ENCODE results near the gene SRRM4.
A peak's percentile ranks its signal among the peaks of the same experiment; 100 is the strongest.

Gene SRRM4

GRCh38 chr12:119171691-119172425 lies 190.5 kb downstream of the SRRM4 start:
- Histone ChIP-seq H3K9ac (ENCODE audit: low read length in 5 of 5) (no peak overlapping the region), H3K36me3 (ENCODE audit: control insufficient read depth in 5 of 5, insufficient read depth in 5 of 5, low read length in 5 of 5) (no peaks in the 10 kb centered on the region), H3K4me1 (ENCODE audit: control insufficient read depth in 5 of 5, insufficient read depth in 5 of 5, low read length in 5 of 5) (peaks cover 0 to 11% (median 9%) of the 10 kb centered on the region in 5 donors), H3K4me3 (ENCODE audit: low read depth in 1 of 5, low read length in 5 of 5) (no peak overlapping the region), H3K9me3 (ENCODE audit: control insufficient read depth in 5 of 5, low read length in 5 of 5) (peaks cover 0 to 2% (median 0%) of the 10 kb centered on the region in 5 donors), H3K27ac (ENCODE audit: low read depth, low read length) (no peak overlapping the region), H3K27me3 (ENCODE audit: control insufficient read depth in 5 of 5, insufficient read depth in 4 of 5, low read length in 5 of 5) (peaks cover 0 to 3% (median 0%) of the 10 kb centered on the region in 5 donors)

- Histone ChIP-seq H3K9ac (ENCODE audit: low read length in 5 of 5) (no peak overlapping the region), H3K27ac (ENCODE audit: low read depth, low read length) (no peak overlapping the region), H3K27me3 (ENCODE audit: control insufficient read depth in 5 of 5, insufficient read depth in 4 of 5, low read length in 5 of 5) (peaks cover 0 to 2% (median 0%) of the 10 kb centered on the region in 5 donors), H3K36me3 (ENCODE audit: control insufficient read depth in 5 of 5, insufficient read depth in 5 of 5, low read length in 5 of 5) (no peaks in the 10 kb centered on the region), H3K4me1 (ENCODE audit: control insufficient read depth in 5 of 5, insufficient read depth in 5 of 5, low read length in 5 of 5) (peaks cover 3 to 36% (median 28%) of the 10 kb centered on the region in 5 donors), H3K9me3 (ENCODE audit: control insufficient read depth in 5 of 5, low read length in 5 of 5) (no peaks in the 10 kb centered on the region), H3K4me3 (ENCODE audit: low read depth in 1 of 5, low read length in 5 of 5) (no peak overlapping the region)
These were observed 193.7 kb downstream of the SRRM4 start for GRCh38 chr12:119175081-119175480.

GRCh38 chr12:119176267-119177055 lies 195.1 kb downstream of the SRRM4 start:
- no peaks in the 10 kb centered on the region for H3K9me3 ChIP-seq (ENCODE audit: control insufficient read depth in 5 of 5, low read length in 5 of 5)
- H3K4me1 ChIP-seq (ENCODE audit: control insufficient read depth in 5 of 5, insufficient read depth in 5 of 5, low read length in 5 of 5): peaks cover 3 to 49% (median 40%) of the 10 kb centered on the region in 5 donors
- peak overlapping the region in 3 of 5 donors; percentile 54 to 59 (median 57) for H3K9ac ChIP-seq (ENCODE audit: low read length in 5 of 5)
- peak overlapping the region; percentile 41 to 51 (median 47) for H3K4me3 ChIP-seq (ENCODE audit: low read depth in 1 of 5, low read length in 5 of 5)
- H3K27ac ChIP-seq (ENCODE audit: low read depth, low read length): peak overlapping the region; percentile 95
- peaks cover 0 to 2% (median 0%) of the 10 kb centered on the region in 5 donors for H3K27me3 ChIP-seq (ENCODE audit: control insufficient read depth in 5 of 5, insufficient read depth in 4 of 5, low read length in 5 of 5)
- H3K36me3 ChIP-seq (ENCODE audit: control insufficient read depth in 5 of 5, insufficient read depth in 5 of 5, low read length in 5 of 5): no peaks in the 10 kb centered on the region

DNA sequence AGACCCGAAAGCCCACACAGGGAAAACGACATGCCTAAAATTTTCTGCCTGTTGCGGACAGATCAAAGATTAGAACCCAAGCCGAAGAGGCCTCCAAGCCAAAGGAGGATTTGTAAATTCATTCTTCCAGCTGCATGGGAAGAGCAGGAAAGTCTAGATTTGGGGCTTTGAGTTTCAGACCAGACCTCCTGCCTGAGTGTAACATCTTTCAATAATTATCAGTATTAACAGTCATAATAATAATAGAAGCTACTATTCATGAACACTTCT lies 195.7 kb downstream of the SRRM4 start:
- H3K4me1 ChIP-seq (ENCODE audit: control insufficient read depth in 5 of 5, insufficient read depth in 5 of 5, low read length in 5 of 5): peaks cover 3 to 54% (median 43%) of the 10 kb centered on the region in 5 donors
- no peak overlapping the region for H3K9ac ChIP-seq (ENCODE audit: low read length in 5 of 5)
- no peaks in the 10 kb centered on the region for H3K36me3 ChIP-seq (ENCODE audit: control insufficient read depth in 5 of 5, insufficient read depth in 5 of 5, low read length in 5 of 5)
- H3K9me3 ChIP-seq (ENCODE audit: control insufficient read depth in 5 of 5, low read length in 5 of 5): no peaks in the 10 kb centered on the region
- no peak overlapping the region for H3K4me3 ChIP-seq (ENCODE audit: low read depth in 1 of 5, low read length in 5 of 5)
- H3K27me3 ChIP-seq (ENCODE audit: control insufficient read depth in 5 of 5, insufficient read depth in 4 of 5, low read length in 5 of 5): peaks cover 0 to 2% (median 0%) of the 10 kb centered on the region in 5 donors
- peak overlapping the region; percentile 95 for H3K27ac ChIP-seq (ENCODE audit: low read depth, low read length)

GRCh38 chr12:119177724-119178380 lies 196.5 kb downstream of the SRRM4 start:
- Histone ChIP-seq H3K27ac (ENCODE audit: low read depth, low read length) (peak overlapping the region; percentile 95), H3K9me3 (ENCODE audit: control insufficient read depth in 5 of 5, low read length in 5 of 5) (no peaks in the 10 kb centered on the region), H3K9ac (ENCODE audit: low read length in 5 of 5) (peak overlapping the region in 1 of 5 donors; percentile 74), H3K36me3 (ENCODE audit: control insufficient read depth in 5 of 5, insufficient read depth in 5 of 5, low read length in 5 of 5) (no peaks in the 10 kb centered on the region), H3K4me1 (ENCODE audit: control insufficient read depth in 5 of 5, insufficient read depth in 5 of 5, low read length in 5 of 5) (peaks cover 3 to 61% (median 45%) of the 10 kb centered on the region in 5 donors), H3K27me3 (ENCODE audit: control insufficient read depth in 5 of 5, insufficient read depth in 4 of 5, low read length in 5 of 5) (peaks cover 0 to 2% (median 0%) of the 10 kb centered on the region in 5 donors), H3K4me3 (ENCODE audit: low read depth in 1 of 5, low read length in 5 of 5) (no peak overlapping the region)

GRCh38 chr12:119178544-119179334 lies 197.4 kb downstream of the SRRM4 start, which contains the start of gene HSPB8:
HSPB8 (plus strand) TSS chr12:119178931; CDS start chr12:119179313, 382 bp downstream.
- H3K4me1 ChIP-seq (ENCODE audit: control insufficient read depth in 5 of 5, insufficient read depth in 5 of 5, low read length in 5 of 5): peaks cover 3 to 70% (median 51%) of the 10 kb centered on the region in 5 donors
- H3K9ac ChIP-seq (ENCODE audit: low read length in 5 of 5): peak within 1 kb of the TSS; percentile 64 to 90 (median 74)
- H3K4me3 ChIP-seq (ENCODE audit: low read depth in 1 of 5, low read length in 5 of 5): peak within 1 kb of the TSS; percentile 67 to 89 (median 79)
- peaks cover 0 to 2% (median 0%) of the 10 kb centered on the region in 5 donors for H3K27me3 ChIP-seq (ENCODE audit: control insufficient read depth in 5 of 5, insufficient read depth in 4 of 5, low read length in 5 of 5)
- H3K27ac ChIP-seq (ENCODE audit: low read depth, low read length): peak within 1 kb of the TSS; percentile 95
- H3K36me3 ChIP-seq (ENCODE audit: control insufficient read depth in 5 of 5, insufficient read depth in 5 of 5, low read length in 5 of 5): no peaks in the 10 kb centered on the region
- no peaks in the 10 kb centered on the region for H3K9me3 ChIP-seq (ENCODE audit: control insufficient read depth in 5 of 5, low read length in 5 of 5)

DNA sequence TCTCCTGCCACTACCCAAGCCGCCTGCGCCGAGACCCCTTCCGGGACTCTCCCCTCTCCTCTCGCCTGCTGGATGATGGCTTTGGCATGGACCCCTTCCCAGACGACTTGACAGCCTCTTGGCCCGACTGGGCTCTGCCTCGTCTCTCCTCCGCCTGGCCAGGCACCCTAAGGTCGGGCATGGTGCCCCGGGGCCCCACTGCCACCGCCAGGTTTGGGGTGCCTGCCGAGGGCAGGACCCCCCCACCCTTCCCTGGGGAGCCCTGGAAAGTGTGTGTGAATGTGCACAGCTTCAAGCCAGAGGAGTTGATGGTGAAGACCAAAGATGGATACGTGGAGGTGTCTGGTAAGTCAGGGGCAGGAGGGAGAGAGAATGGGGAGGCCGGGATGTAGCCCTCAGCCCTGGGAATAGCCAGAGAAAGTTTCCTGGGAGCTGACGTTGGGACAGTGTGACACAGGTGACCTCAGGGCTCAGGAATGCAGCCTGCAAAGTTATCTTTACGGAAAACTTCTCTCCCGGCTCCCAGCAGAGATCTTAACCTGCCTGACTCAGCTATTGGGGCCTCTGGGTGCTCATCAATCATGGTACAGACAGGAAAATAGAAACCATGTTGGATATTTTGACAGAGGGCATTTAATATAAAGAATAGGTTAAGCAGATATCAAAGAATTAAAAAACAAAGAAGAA lies 198.1 kb downstream of the SRRM4 start:
- H3K9me3 ChIP-seq (ENCODE audit: control insufficient read depth in 5 of 5, low read length in 5 of 5): no peaks in the 10 kb centered on the region
- H3K27me3 ChIP-seq (ENCODE audit: control insufficient read depth in 5 of 5, insufficient read depth in 4 of 5, low read length in 5 of 5): peaks cover 0 to 2% (median 0%) of the 10 kb centered on the region in 5 donors
- H3K9ac ChIP-seq (ENCODE audit: low read length in 5 of 5): peak overlapping the region; percentile 64 to 90 (median 74)
- peak overlapping the region; percentile 67 to 89 (median 79) for H3K4me3 ChIP-seq (ENCODE audit: low read depth in 1 of 5, low read length in 5 of 5)
- peak overlapping the region; percentile 95 for H3K27ac ChIP-seq (ENCODE audit: low read depth, low read length)
- H3K4me1 ChIP-seq (ENCODE audit: control insufficient read depth in 5 of 5, insufficient read depth in 5 of 5, low read length in 5 of 5): peaks cover 3 to 77% (median 53%) of the 10 kb centered on the region in 5 donors
- H3K36me3 ChIP-seq (ENCODE audit: control insufficient read depth in 5 of 5, insufficient read depth in 5 of 5, low read length in 5 of 5): no peaks in the 10 kb centered on the region

- Histone ChIP-seq H3K4me1 (ENCODE audit: control insufficient read depth in 5 of 5, insufficient read depth in 5 of 5, low read length in 5 of 5) (peaks cover 3 to 83% (median 56%) of the 10 kb centered on the region in 5 donors), H3K27me3 (ENCODE audit: control insufficient read depth in 5 of 5, insufficient read depth in 4 of 5, low read length in 5 of 5) (peaks cover 0 to 2% (median 0%) of the 10 kb centered on the region in 5 donors), H3K4me3 (ENCODE audit: low read depth in 1 of 5, low read length in 5 of 5) (peak overlapping the region; percentile 67 to 89 (median 79)), H3K27ac (ENCODE audit: low read depth, low read length) (peak overlapping the region; percentile 95), H3K9ac (ENCODE audit: low read length in 5 of 5) (peak overlapping the region; percentile 64 to 90 (median 74)), H3K9me3 (ENCODE audit: control insufficient read depth in 5 of 5, low read length in 5 of 5) (no peaks in the 10 kb centered on the region), H3K36me3 (ENCODE audit: control insufficient read depth in 5 of 5, insufficient read depth in 5 of 5, low read length in 5 of 5) (no peaks in the 10 kb centered on the region)
These were observed 199.2 kb downstream of the SRRM4 start for GRCh38 chr12:119180380-119181040.

Data from subcutaneous abdominal adipose tissue (tissue), 5 donors.